GM21381 (cell line): Measurements from ENCODE around the gene RNF8.
A peak's percentile ranks its signal among the peaks of the same experiment; 100 is the strongest.
"Not testable (repeated sequence)": the region's sequence is repeated elsewhere in the genome, so short reads cannot be mapped to it uniquely, and the experiment has no call there.

Experiments
- ATAC-seq: cut with Tn5 transposase; IDR thresholded peaks from one replicate; pipeline ENCODE4 v1.9.1; 2021; ENCODE audit warnings: mild to moderate bottlenecking, moderate library complexity; ENCODE audit not compliant: unreplicated experiment

The RNF8 gene

GRCh38 chr6:37353761-37354525 is at the start of gene RNF8:
RNF8 (plus strand) TSS chr6:37353983; CDS start chr6:37354165, 182 bp downstream.
- ATAC-seq = peak; percentile 87

- no peak for ATAC-seq
Measured at GRCh38 chr6:37304766-37305165, 49.0 kb upstream of the RNF8 start.

- ATAC-seq = no peak
Measured at GRCh38 chr6:37305841-37306425, 47.9 kb upstream of the RNF8 start.

GRCh38 chr6:37306624-37307222 is 47.1 kb upstream of the RNF8 start:
- no peak for ATAC-seq

- ATAC-seq = not testable (repeated sequence)
Measured at GRCh38 chr6:37307484-37307883, 46.3 kb upstream of the RNF8 start.

- ATAC-seq = no peak
Measured at GRCh38 chr6:37308069-37308815, 45.5 kb upstream of the RNF8 start.

GRCh38 chr6:37309046-37309445 is 44.7 kb upstream of the RNF8 start:
- ATAC-seq = no peak

GRCh38 chr6:37309692-37310091 is 44.1 kb upstream of the RNF8 start:
- ATAC-seq = no peak

- no peak for ATAC-seq
Measured at GRCh38 chr6:37310966-37311365, 42.8 kb upstream of the RNF8 start.

- no peak for ATAC-seq
Measured at GRCh38 chr6:37311741-37312473, 41.9 kb upstream of the RNF8 start.

- ATAC-seq = no peak
Measured at GRCh38 chr6:37313723-37314486, 39.9 kb upstream of the RNF8 start.

- ATAC-seq = no peak
Measured at GRCh38 chr6:37314487-37315156, 39.2 kb upstream of the RNF8 start.

GRCh38 chr6:37315157-37315515 is 38.6 kb upstream of the RNF8 start:
- no peak for ATAC-seq

- ATAC-seq = no peak
Measured at GRCh38 chr6:37316071-37316470, 37.7 kb upstream of the RNF8 start.

GRCh38 chr6:37317312-37318038 is 36.3 kb upstream of the RNF8 start:
- no peak for ATAC-seq

GRCh38 chr6:37319156-37319555 is 34.6 kb upstream of the RNF8 start:
- ATAC-seq = no peak

- ATAC-seq = no peak
Measured at GRCh38 chr6:37319856-37320480, 33.8 kb upstream of the RNF8 start.

- no peak for ATAC-seq
Measured at GRCh38 chr6:37320646-37321045, 33.1 kb upstream of the RNF8 start.
